Keratinocyte (primary cell): ENCODE measurements around the gene ANKRD1.

Experiments
- CTCF ChIP-seq, 3 experiments: IDR thresholded peaks in 1 of 3; conservative IDR thresholded peaks in 1 of 3; optimal IDR thresholded peaks in 1 of 3; 2 replicates in 2 of 3; 3 replicates in 1 of 3; pipeline versions ENCODE3 to v1.5.1; 2011; ENCODE audit warnings: low read length in 3 of 3, mild to moderate bottlenecking in 3 of 3, moderate library complexity in 2 of 3, control low read depth in 1 of 3, inconsistent platforms in 1 of 3; ENCODE audit not compliant: insufficient read depth in 2 of 3; ENCODE audit errors: extremely low read depth in 1 of 3
- EZH2 ChIP-seq: IDR thresholded peaks from one replicate; pipeline ENCODE4 v1.6.1; 2012; ENCODE audit warnings: inconsistent platforms, mild to moderate bottlenecking, low read length, moderate library complexity

- TF ChIP-seq CTCF (optimal IDR thresholded peaks at IDR 0.05 in 1 of 3, IDR thresholded peaks at IDR 0.05 in 1 of 3, conservative IDR thresholded peaks at IDR 0.05 in 1 of 3; ENCODE audit: extremely low read depth in 1 of 3, insufficient read depth in 2 of 3, low read length in 3 of 3), result no peak
- TF ChIP-seq EZH2, result no peak
Measured at GRCh38 chr10:90968328-90969081, 47.6 kb upstream of the ANKRD1 start.
